Calu3 (cell line): ENCODE data around the gene CERKL. TPM values are rescaled to one million over a fixed set of nuclear protein-coding genes. Genes with fewer than 3 reads are reported as not detected.

Experiments
- BruUV-seq: library from RNA; stranded (reverse); fragments of 400-500 nt; replicated peaks from 2 replicates; lab custom pipeline; 2021; lab: Mats Ljungman, UMichigan
- CTCF ChIA-PET: fragments of 300-600 bp; sonication (Branson Sonifier 250); formaldehyde crosslinking; loops from one replicate; lab custom pipeline; 2022; ENCODE audit warnings: antibody characterized with exemption; lab: Charles Lee
- DNase-seq: peaks from one replicate; pipeline ENCODE4 v3.0.0; 2022
- H3K27ac Mint-ChIP-seq: one replicate; pipeline ENCODE4 v1.8.0; 2022; ENCODE audit warnings: mixed read lengths; ENCODE audit not compliant: unreplicated experiment
- H3K27me3 Mint-ChIP-seq: one replicate; pipeline ENCODE4 v1.8.0; 2022; ENCODE audit warnings: mixed read lengths; ENCODE audit not compliant: unreplicated experiment
- H3K36me3 Mint-ChIP-seq: one replicate; pipeline ENCODE4 v1.8.0; 2022; ENCODE audit warnings: mild to moderate bottlenecking, moderate library complexity, mixed read lengths; ENCODE audit not compliant: insufficient read depth, unreplicated experiment
- H3K4me1 Mint-ChIP-seq: one replicate; pipeline ENCODE4 v1.8.0; 2022; ENCODE audit warnings: mild to moderate bottlenecking, low read depth, mixed read lengths; ENCODE audit not compliant: unreplicated experiment
- H3K4me3 Mint-ChIP-seq: one replicate; pipeline ENCODE4 v1.8.0; 2022; ENCODE audit warnings: mild to moderate bottlenecking, low read depth, moderate library complexity, mixed read lengths; ENCODE audit not compliant: unreplicated experiment
- H3K9me3 Mint-ChIP-seq: one replicate; pipeline ENCODE4 v1.8.0; 2022; ENCODE audit warnings: low read depth, mixed read lengths; ENCODE audit not compliant: unreplicated experiment
- intact Hi-C: fragments of 100-400 bp; cut with micrococcal nuclease; formaldehyde crosslinking; loops from one replicate; pipeline ENCODE4 v1.10.0; 2022; ENCODE audit not compliant: unreplicated experiment
- total RNA-seq: library from RNA; stranded (reverse); gene quantifications from 2 replicates; pipeline ENCODE4 v1.2.3, GENCODE V29; 2022
- TF ChIP-seq, protein P1 (sequence below): fragments of 200-600 bp; IDR thresholded peaks from one replicate; pipeline ENCODE4 v1.8.0; 2022; ENCODE audit warnings: antibody characterized with exemption; ENCODE audit not compliant: unreplicated experiment

CERKL gene
- total RNA-seq, 1 experiment from 2014 or later: 1.1 TPM

DNA sequence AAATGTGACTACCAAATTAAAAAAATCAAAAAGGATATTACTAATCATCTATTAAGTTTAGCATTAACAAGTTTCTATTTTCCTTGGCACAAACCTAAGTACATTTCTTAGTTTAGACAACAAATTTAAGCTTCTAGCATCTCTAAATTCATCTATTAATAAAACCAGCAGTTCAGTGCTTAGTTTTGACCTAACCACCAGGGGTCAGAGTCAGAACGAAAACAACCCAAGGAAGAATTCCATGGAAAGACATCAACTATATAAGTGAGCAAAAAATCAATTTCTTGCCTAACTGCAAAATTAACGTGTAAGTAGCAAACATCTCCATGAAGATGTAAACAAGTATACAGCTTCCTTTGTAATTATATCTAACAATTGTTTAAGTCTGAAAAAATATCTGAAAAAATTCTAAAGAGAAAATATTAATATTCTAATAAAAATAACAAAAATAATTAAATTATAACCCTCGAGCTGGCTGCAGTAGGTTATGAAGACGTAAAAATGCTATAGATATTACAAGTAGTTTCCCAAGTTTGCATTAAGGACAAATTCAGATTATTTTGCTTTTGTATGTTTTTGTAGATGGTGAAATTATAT, 83.7 kb downstream of the CERKL start:
- intact Hi-C loops: loop anchor here (1.0 to 10.0 kb wide), 4 partner anchors 142 to 1448 kb away; no protein-coding TSS in a partner anchor
- peak; percentile 52 for DNase-seq
- Mint-ChIP-seq H3K4me3 (no peak overlapping the region), H3K9me3 (no peaks in the 10 kb centered on the region), H3K4me1 (no peaks in the 10 kb centered on the region), H3K27ac (no peak overlapping the region), H3K27me3 (no peaks in the 10 kb centered on the region), H3K36me3 (no peaks in the 10 kb centered on the region)
- BruUV-seq: no TSS peak
- TF ChIP-seq, protein P1, sequence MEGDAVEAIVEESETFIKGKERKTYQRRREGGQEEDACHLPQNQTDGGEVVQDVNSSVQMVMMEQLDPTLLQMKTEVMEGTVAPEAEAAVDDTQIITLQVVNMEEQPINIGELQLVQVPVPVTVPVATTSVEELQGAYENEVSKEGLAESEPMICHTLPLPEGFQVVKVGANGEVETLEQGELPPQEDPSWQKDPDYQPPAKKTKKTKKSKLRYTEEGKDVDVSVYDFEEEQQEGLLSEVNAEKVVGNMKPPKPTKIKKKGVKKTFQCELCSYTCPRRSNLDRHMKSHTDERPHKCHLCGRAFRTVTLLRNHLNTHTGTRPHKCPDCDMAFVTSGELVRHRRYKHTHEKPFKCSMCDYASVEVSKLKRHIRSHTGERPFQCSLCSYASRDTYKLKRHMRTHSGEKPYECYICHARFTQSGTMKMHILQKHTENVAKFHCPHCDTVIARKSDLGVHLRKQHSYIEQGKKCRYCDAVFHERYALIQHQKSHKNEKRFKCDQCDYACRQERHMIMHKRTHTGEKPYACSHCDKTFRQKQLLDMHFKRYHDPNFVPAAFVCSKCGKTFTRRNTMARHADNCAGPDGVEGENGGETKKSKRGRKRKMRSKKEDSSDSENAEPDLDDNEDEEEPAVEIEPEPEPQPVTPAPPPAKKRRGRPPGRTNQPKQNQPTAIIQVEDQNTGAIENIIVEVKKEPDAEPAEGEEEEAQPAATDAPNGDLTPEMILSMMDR: peak; percentile 52
- CTCF ChIA-PET: interaction anchor here (0.7 to 5.6 kb wide), 3 partner anchors 142 to 558 kb away, joined by 3 to 91 read pairs (median 4); no protein-coding TSS in a partner anchor

DNA sequence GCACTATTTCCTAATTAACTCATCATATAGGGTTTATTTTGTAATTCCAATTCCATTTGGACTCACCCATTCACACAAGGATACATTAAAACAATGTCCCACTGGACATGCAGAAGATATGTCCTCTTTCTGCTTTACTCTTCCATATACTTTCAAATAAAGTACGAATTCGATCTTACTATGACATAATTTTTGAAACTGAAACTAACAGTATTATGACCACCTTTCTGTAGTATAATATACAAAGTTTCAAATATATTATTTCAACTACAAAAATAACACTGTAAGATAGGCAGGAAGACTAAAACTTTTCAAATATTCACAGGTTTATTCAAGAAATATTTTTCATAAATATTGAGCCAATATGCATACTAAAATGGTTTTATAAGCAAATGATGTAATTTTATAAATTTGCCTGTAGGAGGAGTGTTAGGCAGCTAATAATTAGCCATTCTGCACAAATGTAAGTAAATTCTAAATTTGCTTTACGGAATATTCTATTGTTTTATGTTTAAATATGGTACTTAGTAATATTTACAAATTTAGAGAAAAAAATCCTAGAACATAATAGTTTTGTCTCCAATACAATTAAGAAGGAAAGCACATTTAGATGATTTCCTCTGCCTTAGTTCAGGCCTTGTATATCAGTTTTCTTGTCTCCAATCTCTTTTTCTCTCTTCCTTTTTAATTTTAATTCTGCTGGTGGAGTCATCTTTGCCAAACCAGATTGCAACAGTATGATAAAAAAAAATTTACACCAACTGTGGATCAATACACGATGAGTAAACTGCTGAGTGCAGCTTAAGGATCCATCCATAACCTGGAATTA, 85.9 kb downstream of the CERKL start:
- no peak for DNase-seq
- CTCF ChIA-PET: interaction anchor here (5.6 kb wide), 1 partner anchor 144 kb away, joined by 91 read pairs; no protein-coding TSS in a partner anchor
- no TSS peak for BruUV-seq
- H3K4me1 Mint-ChIP-seq: no peaks in the 10 kb centered on the region
- intact Hi-C loops: loop anchor here (10.0 kb wide), 1 partner anchor 1446 kb away; no protein-coding TSS in a partner anchor
- H3K27me3 Mint-ChIP-seq: no peaks in the 10 kb centered on the region
- no peaks in the 10 kb centered on the region for H3K36me3 Mint-ChIP-seq
- no peak overlapping the region for H3K4me3 Mint-ChIP-seq
- H3K27ac Mint-ChIP-seq: no peak overlapping the region
- no peaks in the 10 kb centered on the region for H3K9me3 Mint-ChIP-seq
- TF ChIP-seq, protein P1: no peak

DNA sequence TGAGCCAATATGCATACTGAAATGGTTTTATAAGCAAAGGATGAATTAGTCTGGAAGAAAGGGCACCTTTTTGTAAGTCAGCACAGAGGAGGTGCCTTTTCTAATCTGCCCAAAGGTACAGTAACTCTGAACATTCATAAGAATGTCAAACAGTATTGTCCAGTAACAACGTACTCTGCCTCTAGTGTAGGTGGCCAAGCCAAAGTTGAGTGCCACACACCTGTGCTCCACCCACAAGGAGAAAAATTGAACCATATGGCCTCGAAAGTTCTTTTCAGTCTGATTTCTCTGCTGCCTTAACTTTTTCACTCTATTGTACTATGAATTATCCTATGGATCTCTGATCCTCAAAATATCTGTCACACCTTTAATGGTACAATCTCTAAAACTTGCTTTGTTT, 86.8 kb downstream of the CERKL start:
- Mint-ChIP-seq H3K27me3 (no peaks in the 10 kb centered on the region), H3K36me3 (no peaks in the 10 kb centered on the region), H3K4me3 (no peak overlapping the region), H3K4me1 (no peaks in the 10 kb centered on the region), H3K27ac (no peak overlapping the region), H3K9me3 (no peaks in the 10 kb centered on the region)
- no TSS peak for BruUV-seq
- TF ChIP-seq, protein P1: no peak
- DNase-seq: no peak
- CTCF ChIA-PET: no interaction called here
- intact Hi-C loops: loop anchor here (10.0 kb wide), 1 partner anchor 1445 kb away; no protein-coding TSS in a partner anchor

DNA sequence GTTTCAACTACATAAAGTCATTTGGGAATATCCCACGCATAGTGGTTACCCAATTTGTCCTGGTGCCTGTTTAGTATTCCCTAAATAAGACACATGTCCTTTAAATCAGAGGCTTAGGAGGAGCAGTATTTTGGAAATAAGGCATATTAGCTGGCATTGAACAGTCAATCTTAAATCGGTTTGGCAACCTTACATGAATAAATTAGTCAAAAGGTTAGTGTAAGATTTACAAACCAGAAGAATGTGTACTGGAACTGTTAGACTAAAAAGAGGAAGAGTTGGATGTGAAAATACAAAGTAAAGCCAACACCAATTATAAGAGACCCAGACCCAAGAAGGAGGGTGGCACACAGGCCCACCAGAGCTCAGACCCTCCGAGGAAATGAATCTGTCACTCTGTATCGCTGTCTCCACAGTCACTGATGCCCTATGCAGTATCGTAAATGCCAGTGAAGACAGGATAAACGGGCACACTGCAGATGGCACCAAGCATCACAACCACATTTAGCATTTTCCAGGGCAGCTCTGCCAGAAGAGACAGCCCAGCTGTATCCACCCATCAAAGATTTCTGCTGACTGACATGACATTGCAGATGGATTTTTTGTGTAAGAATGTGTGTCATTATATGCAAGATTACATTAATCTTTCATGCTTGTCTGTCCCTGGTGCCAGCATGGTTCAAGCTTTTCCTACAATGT, 90.4 kb downstream of the CERKL start:
- no peak overlapping the region for H3K27ac Mint-ChIP-seq
- no peaks in the 10 kb centered on the region for H3K4me1 Mint-ChIP-seq
- intact Hi-C loops: loop anchor here (5.0 kb wide), 1 partner anchor 464 kb away; no protein-coding TSS in a partner anchor
- peaks cover 3% of the 10 kb centered on the region for H3K9me3 Mint-ChIP-seq
- no peaks in the 10 kb centered on the region for H3K27me3 Mint-ChIP-seq
- no peak for DNase-seq
- H3K36me3 Mint-ChIP-seq: no peaks in the 10 kb centered on the region
- CTCF ChIA-PET: interaction anchor here (1.1 kb wide), 1 partner anchor 21 kb away, joined by 3 read pairs; no protein-coding TSS in a partner anchor
- TF ChIP-seq, protein P1: no peak
- BruUV-seq: no TSS peak
- H3K4me3 Mint-ChIP-seq: no peak overlapping the region
